HFFc6 (cell line): ENCODE results near the gene ADAMTS20. TPM values are rescaled to one million over a fixed set of nuclear protein-coding genes. Genes with fewer than 3 reads are reported as not detected.

Experiments
- DNase-seq: peaks from one replicate; pipeline ENCODE4 v3.0.0-alpha.2; 2018
- H3K27ac Mint-ChIP-seq: 2 replicates; pipeline ENCODE4 v1.8.0; 2020; ENCODE audit warnings: mild to moderate bottlenecking, mixed read lengths
- H3K27me3 Mint-ChIP-seq: 2 replicates; pipeline ENCODE4 v1.8.0; 2021; ENCODE audit warnings: mild to moderate bottlenecking, moderate library complexity, mixed read lengths; ENCODE audit not compliant: insufficient read depth
- H3K36me3 Mint-ChIP-seq: 2 replicates; pipeline ENCODE4 v1.8.0; 2021; ENCODE audit warnings: low read depth, mixed read lengths
- H3K4me1 Mint-ChIP-seq: 2 replicates; pipeline ENCODE4 v1.8.0; 2020; ENCODE audit warnings: low read depth, mixed read lengths
- H3K4me3 Mint-ChIP-seq: 2 replicates; pipeline ENCODE4 v1.8.0; 2020; ENCODE audit warnings: mild to moderate bottlenecking, moderate library complexity, mixed read lengths
- H3K9me3 Mint-ChIP-seq: 2 replicates; pipeline ENCODE4 v1.8.0; 2020; ENCODE audit warnings: mild to moderate bottlenecking, mixed read lengths
- CTCF ChIP-seq: fragments of 200-600 bp; sonication (generic); IDR thresholded peaks from 2 replicates; pipeline ENCODE4 v1.5.0; 2021; ENCODE audit warnings: antibody characterized with exemption, mild to moderate bottlenecking
- total RNA-seq, 6 experiments: library from RNA; stranded (reverse); fragmentation: NEBNext Ultra II Directional; extraction: Animal tissue kit (Norgen Biotek cat#: 25700); gene quantifications; 2 replicates in 1 of 6; 3 replicates in 5 of 6; pipeline ENCODE4 v1.2.3, GENCODE V29; 2021

ADAMTS20 gene
- total RNA-seq, 6 experiments from 2014 or later = not detected

GRCh38 chr12:43416981-43417380, 135.0 kb downstream of the ADAMTS20 start:
- H3K36me3 Mint-ChIP-seq = no peaks in the 10 kb centered on the region

GRCh38 chr12:43407816-43408645, 144.0 kb downstream of the ADAMTS20 start:
- no peaks in the 10 kb centered on the region for H3K27me3 Mint-ChIP-seq
- no peaks in the 10 kb centered on the region for H3K9me3 Mint-ChIP-seq
- TF ChIP-seq CTCF = no peak
- H3K27ac Mint-ChIP-seq = peak overlapping the region; percentile 71
- peaks cover 19% of the 10 kb centered on the region for H3K4me1 Mint-ChIP-seq
- peak overlapping the region; percentile 17; the same call in 1 of the 2 replicates for H3K4me3 Mint-ChIP-seq
- no peaks in the 10 kb centered on the region for H3K36me3 Mint-ChIP-seq
- peak; percentile 30 for DNase-seq

More at GRCh38 chr12:43416981-43417380, 135.0 kb downstream of the ADAMTS20 start:
- no peaks in the 10 kb centered on the region; the same call in 1 of the 2 replicates for H3K27me3 Mint-ChIP-seq
- no peaks in the 10 kb centered on the region for H3K9me3 Mint-ChIP-seq
- TF ChIP-seq CTCF = no peak
- no peak overlapping the region for H3K27ac Mint-ChIP-seq
- H3K4me1 Mint-ChIP-seq = no peaks in the 10 kb centered on the region
- no peak overlapping the region for H3K4me3 Mint-ChIP-seq
- DNase-seq = no peak

- Mint-ChIP-seq H3K36me3 (no peaks in the 10 kb centered on the region), H3K27me3 (no peaks in the 10 kb centered on the region), H3K27ac (no peak overlapping the region), H3K4me1 (peaks cover 19% of the 10 kb centered on the region), H3K4me3 (no peak overlapping the region), H3K9me3 (no peaks in the 10 kb centered on the region)
- no peak for TF ChIP-seq CTCF
- DNase-seq = no peak
Measured at GRCh38 chr12:43406801-43407200, 145.2 kb downstream of the ADAMTS20 start.

- Mint-ChIP-seq H3K36me3 (no peaks in the 10 kb centered on the region), H3K27ac (no peak overlapping the region), H3K4me1 (peaks cover 6% of the 10 kb centered on the region; the same call in 1 of the 2 replicates), H3K9me3 (no peaks in the 10 kb centered on the region), H3K4me3 (no peak overlapping the region), H3K27me3 (no peaks in the 10 kb centered on the region)
- DNase-seq = no peak
- TF ChIP-seq CTCF = no peak
Measured at GRCh38 chr12:43402436-43402835, 149.6 kb downstream of the ADAMTS20 start.

GRCh38 chr12:43401096-43401495, 150.9 kb downstream of the ADAMTS20 start:
- Mint-ChIP-seq H3K9me3 (no peaks in the 10 kb centered on the region), H3K27me3 (no peaks in the 10 kb centered on the region), H3K27ac (no peak overlapping the region), H3K36me3 (no peaks in the 10 kb centered on the region), H3K4me3 (no peak overlapping the region), H3K4me1 (peaks cover 6% of the 10 kb centered on the region; the same call in 1 of the 2 replicates)
- no peak for TF ChIP-seq CTCF
- DNase-seq = no peak
